Fibroblast of skin of scalp (primary cell): Measurements from ENCODE around the gene DQX1.
A peak's percentile ranks its signal among the peaks of the same experiment; 100 is the strongest.

Experiments used
- DNase-seq: peaks from one replicate; pipeline ENCODE4 v3.0.0-alpha.2; 2013

The DQX1 gene

GRCh38 chr2:74510272-74510671 lies 15.8 kb downstream of the DQX1 start:
- DNase-seq: no peak

GRCh38 chr2:74507926-74508520 lies 18.0 kb downstream of the DQX1 start:
- peak; percentile 94 for DNase-seq

DNA sequence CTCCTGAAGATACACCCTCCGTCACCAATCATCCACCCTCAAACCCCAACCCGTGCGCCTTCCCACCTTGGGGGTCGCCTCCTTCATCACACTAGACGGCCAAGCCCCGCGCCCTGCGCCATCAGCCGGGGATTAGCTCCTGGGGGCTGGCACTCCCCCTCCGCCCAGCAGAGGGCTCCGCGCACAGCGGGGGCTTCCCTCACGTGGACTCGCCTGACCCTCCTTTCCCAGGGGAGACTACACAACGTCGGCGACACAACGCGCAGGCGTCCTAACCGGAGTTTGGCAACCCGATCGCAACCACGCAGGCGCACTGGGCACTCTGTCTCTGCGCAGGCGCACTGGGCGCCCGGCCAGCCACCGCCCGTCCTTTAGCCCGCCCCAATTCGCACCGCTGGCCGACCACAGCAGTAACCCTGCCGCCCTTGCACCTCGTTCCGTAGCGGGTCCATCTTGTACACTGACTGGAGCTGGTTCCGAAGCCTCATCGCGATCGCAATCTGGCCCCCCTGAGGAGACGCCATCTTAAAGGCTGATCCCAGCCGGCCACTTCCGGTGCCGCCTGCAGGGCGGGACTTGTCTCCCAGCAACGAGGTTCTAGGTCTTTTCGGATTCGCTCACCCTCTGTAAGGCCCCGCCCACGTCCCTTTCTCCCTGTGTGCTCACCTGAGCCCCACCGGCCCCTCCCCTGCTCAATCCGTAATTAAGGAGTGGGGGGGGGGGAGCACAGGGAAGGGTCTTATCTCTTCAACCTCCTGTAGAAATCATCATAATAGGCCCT lies 18.7 kb downstream of the DQX1 start, which contains the start of gene PCGF1:
Gene PCGF1 (minus strand): TSS at position 551 of the 781 bp plus-strand sequence. CDS start 27 bp downstream, at position 524.
- peak; percentile 98 for DNase-seq

- DNase-seq: no peak
Measured at GRCh38 chr2:74505448-74506246, 20.4 kb downstream of the DQX1 start.

DNA sequence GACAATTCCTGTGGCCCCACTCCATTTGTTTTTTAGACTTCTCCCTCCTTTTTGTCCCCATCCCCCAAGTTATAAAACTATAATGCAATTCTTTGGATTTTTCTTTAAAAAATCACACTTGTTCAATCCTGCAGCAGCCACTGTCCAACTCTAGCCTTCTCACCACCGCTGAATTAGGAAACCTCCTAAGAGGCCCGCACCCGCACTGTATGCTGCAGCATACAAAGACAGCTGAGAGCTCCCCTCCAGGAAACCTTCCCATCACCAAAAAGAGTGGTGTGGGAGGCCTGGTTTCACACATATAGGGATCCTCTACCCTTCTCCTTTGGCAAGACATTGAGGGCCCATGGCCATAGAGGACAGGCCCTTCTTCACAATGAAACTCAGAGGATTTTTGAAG lies 21.4 kb downstream of the DQX1 start:
- DNase-seq: no peak

DNA sequence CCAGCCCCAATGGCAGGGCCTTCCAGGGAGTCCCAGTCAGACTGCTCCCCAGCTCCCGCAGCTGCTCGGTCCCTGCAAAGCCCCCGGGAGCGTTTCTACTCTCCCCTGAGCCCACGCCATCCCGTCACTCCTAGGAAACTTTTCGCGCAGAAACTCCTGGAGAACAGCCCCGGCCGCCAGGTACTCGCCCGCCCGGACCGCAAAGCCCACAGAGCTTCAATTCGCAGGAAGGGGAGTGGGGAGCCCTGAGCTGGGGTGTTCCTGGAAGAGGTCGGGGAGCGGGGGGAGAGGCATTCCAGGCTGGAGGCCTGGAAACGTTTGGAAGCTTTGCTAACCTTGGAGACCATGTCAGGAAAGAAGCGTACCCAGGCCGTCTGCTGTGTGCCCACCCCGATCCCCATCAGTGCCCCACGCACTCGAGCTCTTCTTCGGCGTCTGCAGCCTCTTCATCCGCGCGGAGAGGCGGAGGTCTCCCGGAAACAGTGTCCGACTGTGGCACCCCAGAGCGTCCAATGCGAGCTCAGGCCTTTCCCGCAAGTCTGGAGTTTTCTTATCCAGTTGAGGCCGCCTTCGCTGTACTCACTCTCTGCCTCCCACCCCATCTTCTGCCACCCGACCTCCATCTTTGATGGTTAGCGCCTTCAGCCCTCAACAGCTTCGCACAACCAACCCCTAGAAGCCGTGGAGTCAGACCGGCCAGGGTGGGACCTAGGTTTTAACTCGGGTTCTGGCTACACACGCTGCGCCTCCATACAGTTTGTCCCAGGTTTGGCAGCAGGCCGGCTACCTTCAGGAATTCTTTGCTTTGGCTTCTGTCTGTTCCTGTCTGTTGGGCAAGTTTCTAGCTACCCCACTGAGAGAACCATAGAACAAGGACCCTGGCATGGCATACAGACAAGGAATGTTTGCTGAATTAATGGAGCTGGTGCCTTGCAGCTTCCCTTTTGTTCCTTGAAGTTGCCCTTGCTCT lies 22.2 kb downstream of the DQX1 start:
- DNase-seq: no peak

DNA sequence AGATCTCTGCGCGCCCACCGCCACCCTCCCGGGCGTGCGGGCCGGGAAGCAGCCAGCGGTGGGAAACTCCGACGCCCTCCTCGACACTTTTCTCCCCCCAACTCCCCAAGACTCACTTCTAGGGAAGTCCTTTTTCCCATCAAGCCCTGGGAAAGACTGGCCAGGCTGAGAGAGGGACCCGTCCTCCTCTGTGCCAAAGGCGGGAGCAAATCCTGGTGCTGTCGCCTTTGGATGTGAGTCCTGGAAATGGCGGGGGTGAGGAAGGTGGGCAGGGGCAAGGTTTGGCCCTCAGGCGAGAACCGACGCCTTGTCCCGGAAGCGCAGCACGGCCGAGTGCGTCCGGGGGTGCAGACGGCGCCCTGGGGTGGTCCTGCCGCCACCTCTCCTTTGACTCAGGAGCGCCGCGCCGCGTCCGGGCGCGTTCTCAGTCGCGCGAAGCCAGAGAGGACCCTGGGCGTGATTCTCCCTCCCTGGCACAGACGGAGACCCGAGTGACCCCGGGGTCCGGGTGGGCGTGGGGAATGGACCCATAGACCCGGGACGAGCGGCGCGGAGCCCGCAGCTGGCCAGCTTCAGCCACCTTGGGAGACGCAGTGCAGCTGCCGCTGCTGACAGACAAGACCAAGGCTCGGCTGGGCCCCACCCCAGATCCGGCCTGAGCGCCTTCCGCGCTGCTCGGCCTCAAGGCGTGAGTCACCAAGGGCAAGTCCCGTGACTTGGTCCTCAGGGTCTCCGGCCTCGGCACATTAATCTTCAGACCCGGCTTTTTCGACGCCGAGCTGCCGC lies 23.1 kb downstream of the DQX1 start:
- peak; percentile 78 for DNase-seq

GRCh38 chr2:74502147-74502719 lies 23.8 kb downstream of the DQX1 start:
- DNase-seq: no peak

DNA sequence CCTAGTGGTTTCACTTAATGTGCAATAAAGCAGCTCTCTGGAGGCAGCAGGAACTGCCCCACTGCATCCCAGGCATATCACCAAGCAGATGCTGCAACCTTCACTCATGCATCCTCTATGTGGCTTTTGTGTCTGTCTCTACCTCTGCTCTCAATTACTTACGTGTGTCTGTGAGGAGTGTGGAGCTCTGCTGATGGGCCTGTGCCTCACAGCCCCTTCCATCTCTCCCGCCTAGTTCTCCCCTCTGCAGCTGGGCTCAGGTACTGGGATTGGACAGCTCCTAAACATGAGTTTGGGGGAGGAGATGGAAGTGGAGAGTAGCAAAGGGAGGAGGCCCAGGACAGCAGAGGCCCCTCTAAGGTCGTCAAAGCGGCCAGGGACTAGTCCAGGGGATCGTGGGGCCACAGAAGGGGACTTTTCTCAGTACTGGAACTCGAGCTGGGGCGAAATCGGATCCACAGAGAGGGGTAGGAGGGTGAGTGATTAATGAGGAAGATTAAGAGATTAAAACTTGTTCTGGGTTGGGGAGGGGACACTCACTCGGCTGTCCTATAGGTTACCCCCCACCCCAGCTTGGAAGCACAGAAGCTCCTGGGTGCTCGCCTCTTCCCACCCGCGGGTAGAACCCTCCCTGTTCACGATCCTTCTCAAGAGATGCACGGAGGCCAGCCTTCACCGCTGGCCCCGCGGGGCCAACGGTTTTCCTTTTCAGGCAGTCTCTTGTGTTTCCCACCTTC lies 24.5 kb downstream of the DQX1 start:
- DNase-seq: no peak

DNA sequence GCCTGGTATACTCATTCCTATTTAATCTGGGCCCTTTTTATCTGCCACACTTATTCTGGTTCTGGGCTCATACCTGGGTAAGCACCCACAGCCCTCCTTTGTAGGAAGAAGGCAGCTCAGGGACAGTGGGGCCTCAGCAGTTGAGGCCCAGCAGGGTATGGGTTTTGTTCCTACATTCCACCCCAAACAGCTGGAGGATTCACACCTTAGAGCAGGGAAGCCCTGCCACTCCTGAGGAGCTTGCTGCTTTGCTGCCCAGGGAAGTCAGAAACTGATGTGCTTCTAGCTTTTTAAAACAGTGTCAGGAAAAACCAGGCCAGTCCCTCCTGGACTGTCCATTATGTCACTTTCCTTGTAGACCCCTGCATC lies 25.5 kb downstream of the DQX1 start:
- DNase-seq: no peak

GRCh38 chr2:74499940-74500577 lies 26.0 kb downstream of the DQX1 start:
- no peak for DNase-seq

GRCh38 chr2:74499267-74499939 lies 26.6 kb downstream of the DQX1 start, which contains the start of gene LBX2:
Gene LBX2, minus strand, starts transcription at chr2:74499603. Its CDS starts 66 bp downstream, at chr2:74499537.
- no peak for DNase-seq

GRCh38 chr2:74498500-74499266 lies 27.3 kb downstream of the DQX1 start:
- no peak for DNase-seq

DNA sequence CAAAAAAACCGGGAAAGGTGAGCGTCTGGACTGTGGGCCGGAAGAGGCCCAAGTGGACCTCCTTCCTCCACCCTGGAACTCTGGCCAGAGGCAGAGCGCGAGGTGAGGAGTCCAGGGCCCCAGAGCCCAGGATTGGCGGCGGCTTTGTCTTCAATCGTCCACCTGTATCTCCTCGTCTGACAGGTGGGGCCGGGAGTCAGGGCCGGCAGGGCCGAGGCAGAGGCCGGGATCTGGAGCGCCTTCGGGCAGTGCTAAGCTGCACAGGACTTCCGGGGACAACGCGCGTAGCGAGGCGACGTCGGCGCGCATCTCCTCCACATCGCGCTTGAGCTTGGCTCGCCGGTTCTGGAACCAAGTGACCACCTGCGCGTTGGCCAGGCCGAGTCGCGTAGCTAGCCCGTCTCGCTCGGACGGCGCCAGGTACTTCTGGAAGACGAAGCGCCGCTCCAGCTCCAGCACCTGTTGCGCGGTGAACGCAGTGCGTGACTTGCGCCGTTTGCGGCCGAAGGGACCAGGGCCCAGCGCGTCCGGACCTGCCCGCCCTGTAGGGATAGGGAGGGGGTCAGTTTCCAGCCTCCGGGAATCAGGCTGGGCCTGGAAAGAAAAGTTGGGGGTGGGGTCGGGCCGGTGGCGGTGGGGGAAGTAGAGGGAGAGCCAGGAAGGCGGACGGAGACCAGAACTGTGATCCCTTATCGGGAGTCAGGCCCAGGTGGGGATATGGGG lies 28.1 kb downstream of the DQX1 start:
- no peak for DNase-seq

GRCh38 chr2:74496997-74497776 lies 28.8 kb downstream of the DQX1 start:
- DNase-seq: no peak

- DNase-seq: no peak
Measured at GRCh38 chr2:74495440-74495839, 30.6 kb downstream of the DQX1 start.

- DNase-seq: no peak
Measured at GRCh38 chr2:74493546-74493945, 32.5 kb downstream of the DQX1 start.
